Ovary (tissue), 3 donors: ENCODE data around the gene CSNK1G1.

Experiments used
- EP300 ChIP-seq: sonication (generic); formaldehyde crosslinking; IDR thresholded peaks from one replicate; pipeline ENCODE4 v1.6.1; 2017; ENCODE audit warnings: antibody characterized with exemption
- POLR2A ChIP-seq: fragments of 450-650 bp; IDR thresholded peaks from one replicate; pipeline ENCODE4 v1.6.1; 2017; ENCODE audit warnings: antibody characterized with exemption, mild to moderate bottlenecking, moderate library complexity
- TF ChIP-seq, protein P1 (sequence below), 3 donors: fragments of 450-650 bp in 2 of 3; fragments of 200-600 bp in 1 of 3; IDR thresholded peaks; one replicate each; pipeline versions ENCODE4 v1.5.1 to v1.8.0; 2016 to 2022; ENCODE audit warnings: antibody characterized with exemption in 3 of 3, mild to moderate bottlenecking in 1 of 3
- donor health status: DM: no; HTN: no; CAD: no.

DNA sequence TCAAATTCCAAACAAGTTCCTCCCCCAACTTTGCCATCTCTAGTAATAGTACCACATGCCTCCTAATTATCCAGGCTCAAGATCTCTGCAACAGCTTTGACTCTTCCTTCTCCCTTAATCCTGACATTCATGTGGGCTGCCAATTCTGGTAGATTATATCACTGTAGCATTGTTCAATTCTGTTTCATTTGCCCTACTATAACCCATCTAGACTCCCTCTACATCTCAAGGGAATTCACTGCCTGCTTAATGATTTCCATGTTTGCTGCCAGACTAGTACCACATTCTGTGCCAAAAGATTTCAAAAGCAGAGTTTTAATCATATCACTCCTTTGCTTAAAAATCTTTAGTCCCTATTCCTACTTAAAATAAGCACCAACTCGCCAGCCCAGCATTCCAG is 158.5 kb downstream of the CSNK1G1 start:
- TF ChIP-seq, protein P1, sequence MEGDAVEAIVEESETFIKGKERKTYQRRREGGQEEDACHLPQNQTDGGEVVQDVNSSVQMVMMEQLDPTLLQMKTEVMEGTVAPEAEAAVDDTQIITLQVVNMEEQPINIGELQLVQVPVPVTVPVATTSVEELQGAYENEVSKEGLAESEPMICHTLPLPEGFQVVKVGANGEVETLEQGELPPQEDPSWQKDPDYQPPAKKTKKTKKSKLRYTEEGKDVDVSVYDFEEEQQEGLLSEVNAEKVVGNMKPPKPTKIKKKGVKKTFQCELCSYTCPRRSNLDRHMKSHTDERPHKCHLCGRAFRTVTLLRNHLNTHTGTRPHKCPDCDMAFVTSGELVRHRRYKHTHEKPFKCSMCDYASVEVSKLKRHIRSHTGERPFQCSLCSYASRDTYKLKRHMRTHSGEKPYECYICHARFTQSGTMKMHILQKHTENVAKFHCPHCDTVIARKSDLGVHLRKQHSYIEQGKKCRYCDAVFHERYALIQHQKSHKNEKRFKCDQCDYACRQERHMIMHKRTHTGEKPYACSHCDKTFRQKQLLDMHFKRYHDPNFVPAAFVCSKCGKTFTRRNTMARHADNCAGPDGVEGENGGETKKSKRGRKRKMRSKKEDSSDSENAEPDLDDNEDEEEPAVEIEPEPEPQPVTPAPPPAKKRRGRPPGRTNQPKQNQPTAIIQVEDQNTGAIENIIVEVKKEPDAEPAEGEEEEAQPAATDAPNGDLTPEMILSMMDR (IDR thresholded peaks at IDR 0.05) = no peak
- TF ChIP-seq POLR2A (no peak), EP300 (no peak)
